ENCODE data around the gene SLC16A1. TPM values are rescaled to one million over a fixed set of nuclear protein-coding genes. Genes with fewer than 3 reads are reported as not detected.

SLC16A1 gene
- total RNA-seq, 1 experiment from 2014 or later = 101 TPM

DNA sequence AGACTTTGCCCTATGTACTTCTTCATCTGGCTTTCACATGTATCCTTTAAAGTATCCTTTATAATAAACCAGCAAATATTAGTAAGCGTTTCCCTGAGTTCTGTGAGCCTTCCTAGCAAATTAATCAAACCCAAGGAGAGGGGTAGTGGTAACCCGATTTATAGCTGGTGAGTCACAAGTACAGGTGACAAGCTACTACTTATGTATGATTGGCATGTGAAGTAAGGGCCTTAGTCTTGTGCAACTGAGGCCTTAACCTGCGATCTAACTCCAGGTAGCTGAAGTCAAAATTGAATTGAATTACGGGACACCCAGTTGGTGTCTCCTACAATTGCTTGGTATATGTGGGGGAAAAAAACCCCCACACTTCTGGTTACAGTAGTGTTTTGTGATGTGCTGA lies 26.0 kb downstream of the SLC16A1 start:
- ChIA-PET POLR2A (ENCODE audit: low non-redundant PET) (interaction anchor here (0.6 kb wide), 1 partner anchor 99 kb away, joined by 3 read pairs; no protein-coding TSS in a partner anchor), CTCF (no interaction called here)
- H3K27me3 ChIP-seq (replicated peaks; ENCODE audit: insufficient read depth, low read depth, low read length, poor library complexity) = no peaks in the 10 kb centered on the region
- H3K27ac ChIP-seq (ENCODE audit: low read depth, low read length, poor library complexity, severe bottlenecking) = no peak overlapping the region
- no TSS peak for BruUV-seq (replicated peaks)
- no peak overlapping the region for H3K4me3 ChIP-seq (ENCODE audit: low read depth, low read length, poor library complexity, severe bottlenecking)
- no peaks in the 10 kb centered on the region for H3K9me3 ChIP-seq (ENCODE audit: low read depth, low read length, poor library complexity, severe bottlenecking)
- no peak for TF ChIP-seq EZH2 (IDR thresholded peaks at IDR 0.05; ENCODE audit: borderline replicate concordance, low read depth, low read length, poor library complexity, severe bottlenecking)
- no peak for TF ChIP-seq CTCF (conservative IDR thresholded peaks at IDR 0.05; ENCODE audit: low read depth, low read length)
- DNase-seq (ENCODE audit: low spot score) = no peak
- intact Hi-C loops (cut with micrococcal nuclease; ENCODE audit: unreplicated experiment) = no loop called here
- H3K4me1 ChIP-seq (ENCODE audit: insufficient read depth, low read length, poor library complexity, severe bottlenecking) = peaks cover 26% of the 10 kb centered on the region
- peaks cover 30% of the 10 kb centered on the region for H3K36me3 ChIP-seq (ENCODE audit: insufficient read depth, low read length, poor library complexity, severe bottlenecking)

GRCh38 chr1:112927462-112927990 lies 28.5 kb downstream of the SLC16A1 start:
- Histone ChIP-seq H3K4me1 (ENCODE audit: insufficient read depth, low read length, poor library complexity, severe bottlenecking) (peaks cover 13% of the 10 kb centered on the region), H3K27me3 (replicated peaks; ENCODE audit: insufficient read depth, low read depth, low read length, poor library complexity) (no peaks in the 10 kb centered on the region), H3K36me3 (ENCODE audit: insufficient read depth, low read length, poor library complexity, severe bottlenecking) (peaks cover 45% of the 10 kb centered on the region), H3K27ac (ENCODE audit: low read depth, low read length, poor library complexity, severe bottlenecking) (no peak overlapping the region), H3K9me3 (ENCODE audit: low read depth, low read length, poor library complexity, severe bottlenecking) (no peaks in the 10 kb centered on the region), H3K4me3 (ENCODE audit: low read depth, low read length, poor library complexity, severe bottlenecking) (no peak overlapping the region)
- POLR2A ChIA-PET (ENCODE audit: low non-redundant PET) = interaction anchor here (0.5 kb wide), 1 partner anchor 198 kb away, joined by 3 read pairs; no protein-coding TSS in a partner anchor
- no peak for TF ChIP-seq CTCF (conservative IDR thresholded peaks at IDR 0.05; ENCODE audit: low read depth, low read length)
- no peak for TF ChIP-seq EZH2 (IDR thresholded peaks at IDR 0.05; ENCODE audit: borderline replicate concordance, low read depth, low read length, poor library complexity, severe bottlenecking)
- BruUV-seq (replicated peaks) = no TSS peak
- intact Hi-C loops (cut with micrococcal nuclease; ENCODE audit: unreplicated experiment) = no loop called here
- CTCF ChIA-PET = no interaction called here
- peak; percentile 18 for DNase-seq (ENCODE audit: low spot score)

- Histone ChIP-seq H3K36me3 (ENCODE audit: insufficient read depth, low read length, poor library complexity, severe bottlenecking) (peaks cover 45% of the 10 kb centered on the region), H3K27me3 (replicated peaks; ENCODE audit: insufficient read depth, low read depth, low read length, poor library complexity) (no peaks in the 10 kb centered on the region), H3K4me3 (ENCODE audit: low read depth, low read length, poor library complexity, severe bottlenecking) (no peak overlapping the region), H3K27ac (ENCODE audit: low read depth, low read length, poor library complexity, severe bottlenecking) (no peak overlapping the region), H3K9me3 (ENCODE audit: low read depth, low read length, poor library complexity, severe bottlenecking) (no peaks in the 10 kb centered on the region), H3K4me1 (ENCODE audit: insufficient read depth, low read length, poor library complexity, severe bottlenecking) (peaks cover 13% of the 10 kb centered on the region)
- no TSS peak for BruUV-seq (replicated peaks)
- intact Hi-C loops (cut with micrococcal nuclease; ENCODE audit: unreplicated experiment) = no loop called here
- POLR2A ChIA-PET (ENCODE audit: low non-redundant PET) = interaction anchor here (0.5 kb wide), 1 partner anchor 198 kb away, joined by 3 read pairs; no protein-coding TSS in a partner anchor
- DNase-seq (ENCODE audit: low spot score) = no peak
- CTCF ChIA-PET = no interaction called here
- TF ChIP-seq CTCF (conservative IDR thresholded peaks at IDR 0.05; ENCODE audit: low read depth, low read length) = no peak
- TF ChIP-seq EZH2 (IDR thresholded peaks at IDR 0.05; ENCODE audit: borderline replicate concordance, low read depth, low read length, poor library complexity, severe bottlenecking) = no peak
Observed at GRCh38 chr1:112926858-112927257, 29.1 kb downstream of the SLC16A1 start.
